SU-DHL-6 (cell line): ENCODE results near the gene RABL3.

Source experiments
- EZH2phosphoT487 ChIP-seq: fragments of 200-600 bp; sonication (generic), shearing (Covaris generic); conservative IDR thresholded peaks from 2 replicates; pipeline ENCODE4 v1.6.1; 2018; ENCODE audit warnings: mild to moderate bottlenecking, antibody characterized with exemption, low read length, moderate library complexity, mixed read lengths
- TF ChIP-seq, protein P1 (sequence below): fragments of 200-600 bp; sonication (generic); IDR thresholded peaks from one replicate; pipeline ENCODE4 v1.5.1; 2017; ENCODE audit warnings: antibody characterized with exemption, mild to moderate bottlenecking, low read length, moderate library complexity; ENCODE audit not compliant: insufficient read depth, poor library complexity, severe bottlenecking

DNA sequence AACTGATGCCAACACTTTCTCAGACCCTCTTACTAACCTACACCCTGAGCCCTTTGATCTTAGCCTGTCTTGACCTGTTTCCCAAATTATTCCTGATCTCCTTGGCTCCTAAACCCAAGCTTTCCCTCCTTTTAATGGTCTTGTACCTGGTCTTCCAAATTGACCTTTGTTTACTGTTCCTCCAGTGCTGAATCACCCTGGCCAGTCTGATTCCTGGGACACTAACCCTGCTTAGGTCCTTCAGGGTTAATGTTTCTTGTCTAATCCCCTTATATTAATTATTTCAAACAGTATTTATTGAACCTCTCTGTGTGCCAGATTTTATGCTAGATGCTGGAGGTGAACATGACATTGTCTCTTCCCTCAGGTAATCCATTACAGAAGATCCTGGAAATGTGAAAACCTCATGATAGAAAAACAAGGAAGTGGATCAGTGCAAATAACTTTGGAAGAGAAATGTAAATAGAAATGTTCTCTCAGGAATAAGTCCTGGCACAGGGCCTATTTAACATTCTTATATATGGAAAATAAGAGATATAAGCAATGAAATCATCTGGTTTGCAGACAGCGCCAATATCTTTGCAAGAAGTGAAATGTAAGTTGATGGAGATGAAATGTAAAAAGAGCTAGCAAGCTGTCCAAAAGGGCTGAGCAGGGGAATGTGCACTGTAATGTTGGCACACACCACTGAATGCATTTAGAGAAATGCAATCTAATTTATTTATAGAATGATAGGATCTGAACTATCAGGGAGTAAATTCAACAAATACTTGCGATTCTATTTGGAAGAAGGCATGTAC, 81.0 kb downstream of the RABL3 start:
- TF ChIP-seq, protein P1, sequence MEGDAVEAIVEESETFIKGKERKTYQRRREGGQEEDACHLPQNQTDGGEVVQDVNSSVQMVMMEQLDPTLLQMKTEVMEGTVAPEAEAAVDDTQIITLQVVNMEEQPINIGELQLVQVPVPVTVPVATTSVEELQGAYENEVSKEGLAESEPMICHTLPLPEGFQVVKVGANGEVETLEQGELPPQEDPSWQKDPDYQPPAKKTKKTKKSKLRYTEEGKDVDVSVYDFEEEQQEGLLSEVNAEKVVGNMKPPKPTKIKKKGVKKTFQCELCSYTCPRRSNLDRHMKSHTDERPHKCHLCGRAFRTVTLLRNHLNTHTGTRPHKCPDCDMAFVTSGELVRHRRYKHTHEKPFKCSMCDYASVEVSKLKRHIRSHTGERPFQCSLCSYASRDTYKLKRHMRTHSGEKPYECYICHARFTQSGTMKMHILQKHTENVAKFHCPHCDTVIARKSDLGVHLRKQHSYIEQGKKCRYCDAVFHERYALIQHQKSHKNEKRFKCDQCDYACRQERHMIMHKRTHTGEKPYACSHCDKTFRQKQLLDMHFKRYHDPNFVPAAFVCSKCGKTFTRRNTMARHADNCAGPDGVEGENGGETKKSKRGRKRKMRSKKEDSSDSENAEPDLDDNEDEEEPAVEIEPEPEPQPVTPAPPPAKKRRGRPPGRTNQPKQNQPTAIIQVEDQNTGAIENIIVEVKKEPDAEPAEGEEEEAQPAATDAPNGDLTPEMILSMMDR: no peak
- no peak for TF ChIP-seq EZH2phosphoT487
